Vein endothelial cell (primary cell): ENCODE results near the gene FBRS. TPM values are rescaled to one million over a fixed set of nuclear protein-coding genes. Genes with fewer than 3 reads are reported as not detected.

Experiments used
- small RNA-seq: library from RNA; depleted of rRNA; stranded (forward); fragments of <200 nt; gene quantifications from one replicate; pipeline ENCODE3, GENCODE V24; 2012
- total RNA-seq: library from RNA; depleted of rRNA; stranded (reverse); fragments of >200 nt; gene quantifications from 2 replicates; pipeline ENCODE4 v1.2.3, GENCODE V29; 2012

FBRS gene
- 31.4 and 40.1 TPM in 2 replicates for total RNA-seq

DNA sequence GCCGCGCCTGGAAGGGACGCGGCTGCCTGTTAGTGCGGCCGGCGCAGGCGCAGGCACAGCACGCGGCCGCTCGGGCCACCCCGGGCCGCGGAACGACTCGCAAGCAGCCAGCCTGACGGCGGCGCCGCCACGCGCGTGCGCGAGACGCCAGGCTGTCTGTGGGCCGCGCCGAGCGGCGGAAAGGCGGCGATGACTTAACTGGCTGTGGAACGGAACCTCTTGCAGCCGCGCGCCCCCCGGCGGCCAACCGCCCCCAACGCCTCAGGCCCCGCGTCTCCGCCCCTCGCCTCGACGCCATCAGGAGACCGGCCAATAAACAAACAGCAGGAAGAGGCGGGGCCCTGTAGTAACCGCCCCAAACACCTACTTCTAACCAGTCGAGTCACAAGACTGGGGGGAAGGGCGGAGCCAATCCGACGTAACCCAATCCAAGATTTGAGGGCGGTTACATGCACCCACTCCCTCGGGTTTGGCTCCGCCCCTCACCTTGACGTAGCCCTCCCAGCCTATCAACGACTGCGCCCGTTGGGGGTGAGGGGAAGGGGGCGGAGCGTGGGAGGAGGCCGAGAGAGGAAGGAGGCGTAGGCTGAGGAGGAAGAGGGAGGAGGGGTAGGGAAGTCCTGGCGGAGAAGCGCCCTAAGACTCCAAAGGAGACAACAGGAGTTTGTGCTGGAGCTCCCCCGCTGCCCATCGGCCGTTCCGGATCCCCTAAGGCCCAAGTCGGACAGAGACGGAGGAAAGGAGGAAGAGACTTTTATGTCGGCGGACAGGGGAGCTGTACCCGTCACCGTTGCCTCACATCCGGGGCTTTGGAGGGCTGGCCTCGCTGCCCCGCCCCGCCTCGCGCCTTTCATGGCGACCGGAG, at the start of gene FBRS:
TSS of gene FBRS (plus strand) at position 566 of the 865 bp plus-strand sequence. CDS start 1,088 bp downstream, outside the sequence.

DNA sequence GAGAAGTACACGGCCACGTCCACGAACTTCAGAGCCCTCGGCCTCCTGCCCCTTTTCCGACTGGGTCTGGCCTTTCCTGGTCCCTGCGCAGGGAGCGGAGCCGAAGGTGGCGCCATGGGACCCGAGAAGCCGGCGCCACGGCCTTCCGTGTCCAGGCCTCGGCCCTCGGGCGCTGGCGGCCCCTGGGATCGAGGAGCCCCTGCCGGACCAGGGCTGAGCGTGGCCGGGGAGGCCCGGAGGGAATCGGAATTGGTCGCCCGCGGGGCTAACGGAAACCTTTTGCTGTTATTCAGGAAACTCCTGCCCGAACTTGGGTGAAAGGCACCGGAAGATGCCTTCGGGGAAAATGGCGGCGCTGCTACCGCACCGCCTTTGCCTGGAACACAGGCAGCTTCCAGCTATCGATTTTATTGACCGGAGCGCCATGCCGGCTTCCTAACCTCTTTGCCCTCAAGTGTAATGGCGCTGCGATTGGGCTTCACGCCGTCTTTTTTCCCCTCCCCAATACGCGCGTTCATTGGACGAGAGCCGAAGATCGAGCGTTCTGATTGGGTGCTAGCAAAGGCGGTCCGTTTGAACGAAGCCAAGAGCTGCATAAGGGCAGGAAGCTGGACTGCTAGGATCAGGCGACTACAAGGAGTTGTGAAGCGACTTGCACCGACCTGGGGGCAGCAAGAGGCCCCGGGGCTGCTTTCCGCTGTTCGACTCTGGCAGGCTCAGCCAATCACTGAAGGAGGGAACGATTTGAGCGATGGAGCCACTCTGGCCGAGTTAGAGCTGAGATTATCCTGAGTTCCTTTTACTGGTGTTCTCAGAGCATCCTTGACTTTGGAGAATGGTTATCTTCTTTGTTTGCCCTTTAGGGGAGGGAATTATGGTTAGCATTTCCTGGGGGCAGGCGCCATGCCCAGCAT, 48.0 kb upstream of the FBRS start, which contains the start of gene ZNF689:
TSS of gene ZNF689 (minus strand) at position 464 of the 914 bp plus-strand sequence. CDS start at position 116, 348 bp downstream.

DNA sequence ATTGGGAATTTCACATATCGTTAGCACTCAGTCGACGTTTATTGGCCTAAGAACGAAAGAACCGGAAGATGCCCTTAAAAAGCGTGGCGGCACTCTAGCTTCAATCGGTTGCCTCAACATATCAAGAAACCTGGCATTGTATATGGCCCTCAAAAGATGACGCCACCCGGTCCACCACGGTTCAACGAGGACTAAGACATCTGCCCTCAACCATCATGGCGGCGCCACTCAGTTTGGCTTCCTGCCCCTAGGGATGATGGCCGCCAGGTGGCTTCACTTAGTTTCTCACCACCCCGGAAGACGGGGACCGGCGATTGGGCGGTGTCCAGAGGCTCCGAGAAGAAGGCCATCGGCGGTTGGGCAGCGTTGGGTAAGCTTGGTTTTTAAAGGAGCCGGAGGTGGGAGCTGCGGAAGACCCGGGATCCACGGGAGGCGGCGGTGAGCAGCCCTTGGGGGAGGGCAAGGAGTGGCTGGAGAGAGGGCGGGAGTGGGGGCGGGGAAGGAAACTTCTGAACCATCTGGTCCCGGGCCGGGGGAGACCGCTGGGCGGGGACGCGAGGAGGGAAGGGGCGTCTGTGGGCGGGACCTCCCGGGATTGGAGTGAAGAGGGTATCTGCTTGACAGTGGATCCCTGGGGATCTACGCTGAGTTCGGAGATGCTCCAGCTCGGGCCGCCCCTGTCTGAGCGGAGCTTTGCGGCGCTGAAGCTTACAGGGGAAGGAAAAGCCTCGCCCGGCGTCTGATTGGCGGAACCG, 7.7 kb upstream of the FBRS start, which contains the start of gene PRR14:
TSS of gene PRR14 (plus strand) at position 592 of the 755 bp plus-strand sequence. CDS start 686 bp downstream, outside the sequence.

DNA sequence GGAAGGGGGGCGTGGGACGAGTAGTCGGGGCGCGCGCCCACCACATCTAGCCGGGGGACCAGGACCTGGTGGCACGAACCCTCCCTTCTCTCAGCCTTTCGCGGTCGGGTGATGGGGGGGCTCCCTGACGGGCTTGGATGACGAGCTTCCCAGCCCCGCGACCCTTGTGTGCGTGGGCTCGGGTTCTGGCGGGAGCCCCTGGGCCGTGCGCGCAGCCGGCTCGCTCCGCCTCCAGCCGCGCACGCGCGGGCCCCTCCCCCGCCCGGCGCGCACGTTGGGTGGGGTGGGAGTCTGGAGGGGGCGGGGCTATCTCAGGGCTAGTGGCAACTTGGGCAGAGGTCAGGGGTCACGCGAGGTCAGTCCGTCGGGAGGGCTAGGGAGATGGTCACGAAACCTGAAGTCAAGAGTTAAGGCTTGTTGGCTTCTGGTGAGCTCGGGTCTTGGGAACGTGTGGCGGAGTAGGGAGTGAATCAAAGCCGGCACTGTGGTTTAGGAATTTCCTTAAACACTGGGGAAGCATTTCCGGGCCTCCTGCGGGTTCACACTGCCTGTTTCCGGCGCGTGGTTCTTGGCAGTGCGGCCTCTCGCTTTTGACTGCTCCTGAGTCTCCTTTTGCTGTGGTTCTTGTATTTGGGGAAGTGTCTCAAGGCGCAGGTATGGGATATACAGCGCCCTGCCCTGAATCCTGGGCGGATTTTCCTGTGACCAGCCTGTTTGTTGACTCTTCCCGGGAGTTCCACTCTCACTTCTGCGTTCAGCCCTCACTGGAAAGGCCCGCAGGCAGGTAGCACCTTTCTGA, 40.8 kb downstream of the FBRS start, which contains the start of gene SRCAP:
TSS of gene SRCAP (plus strand) at position 356 of the 799 bp plus-strand sequence. CDS start 1,654 bp downstream, outside the sequence.

Small RNA genes within 50 kb of the gene (small RNA-seq; reads per million reads assigned to genes)
- not detected for gene AC093249.1
- gene RNU6-1043P, result not detected
- gene RNU6-416P, result not detected
- 348 reads per million, percentile 99 among the genes with 10 or more reads in this experiment for gene SNORA30

Other genes with a start within 250 kb of the FBRS start
- 39.8 and 51.2 TPM in 2 replicates for gene DCTPP1, start 228.4 kb upstream of the FBRS start, total RNA-seq
- 10.8 and 12.1 TPM in 2 replicates for gene SEPHS2, start 212.6 kb upstream of the FBRS start, total RNA-seq
- not detected in 2 replicates for gene ITGAL, start 185.7 kb upstream of the FBRS start, total RNA-seq
- 25.3 and 32.0 TPM in 2 replicates for gene ZNF768, start 131.9 kb upstream of the FBRS start, total RNA-seq
- 9.5 and 11.7 TPM in 2 replicates for gene ZNF747, start 123.6 kb upstream of the FBRS start, total RNA-seq
- gene ZNF764, start 100.1 kb upstream of the FBRS start, total RNA-seq, result 10.5 and 10.6 TPM in 2 replicates
- 5.2 and 6.2 TPM in 2 replicates for gene ZNF688, start 86.7 kb upstream of the FBRS start, total RNA-seq
- gene ZNF785, start 72.7 kb upstream of the FBRS start, total RNA-seq, result 12.7 and 13.0 TPM in 2 replicates
- gene ZNF689, start 48.0 kb upstream of the FBRS start, total RNA-seq, result 7.2 and 7.9 TPM in 2 replicates
- 11.4 and 15.7 TPM in 2 replicates for gene PRR14, start 7.5 kb upstream of the FBRS start, total RNA-seq
- 30.4 and 31.7 TPM in 2 replicates for gene SRCAP, start 40.7 kb downstream of the FBRS start, total RNA-seq
- gene PHKG2, start 90.0 kb downstream of the FBRS start, total RNA-seq, result 20.9 and 25.4 TPM in 2 replicates
- gene CFAP119, start 103.6 kb downstream of the FBRS start, total RNA-seq, result 2.0 and 3.5 TPM in 2 replicates
- 89.9 and 94.1 TPM in 2 replicates for gene RNF40, start 103.9 kb downstream of the FBRS start, total RNA-seq
- gene ZNF629, start 128.8 kb downstream of the FBRS start, total RNA-seq, result 13.9 and 18.3 TPM in 2 replicates
- gene BCL7C, start 235.6 kb downstream of the FBRS start, total RNA-seq, result 25.7 and 31.0 TPM in 2 replicates
- gene CTF1, start 238.2 kb downstream of the FBRS start, total RNA-seq, result 0.19 and 0.65 TPM in 2 replicates